Keratinocyte (primary cell): ENCODE results near the gene TSPAN11. TPM values are rescaled to one million over a fixed set of nuclear protein-coding genes. Genes with fewer than 3 reads are reported as not detected.

Experiments
- DNase-seq: peaks from one replicate; pipeline ENCODE4 v3.0.0-alpha.2; 2011; ENCODE audit warnings: low read depth, missing footprints, low spot score
- FAIRE-seq: peaks from 2 replicates; lab custom pipeline; 2011; peaks lifted over from hg19 to GRCh38; lab: Jason Lieb, UNC
- H2AFZ ChIP-seq: 2 replicates; pipeline ENCODE4 v1.6.0; 2012; ENCODE audit warnings: low read length, control low read depth, inconsistent platforms; ENCODE audit not compliant: control insufficient read depth
- H3K27ac ChIP-seq: 2 replicates; pipeline ENCODE4 v1.5.1; 2011; ENCODE audit warnings: low read length; ENCODE audit not compliant: control insufficient read depth, insufficient read depth
- H3K27me3 ChIP-seq: 3 replicates; pipeline ENCODE4 v1.6.0; 2011; ENCODE audit warnings: low read length; ENCODE audit not compliant: control insufficient read depth, insufficient read depth; ENCODE audit errors: extremely low read depth
- H3K36me3 ChIP-seq, 2 experiments: 2 replicates in 1 of 2; 3 replicates in 1 of 2; pipeline ENCODE4 v1.5.1; 2011; ENCODE audit warnings: low read length in 2 of 2, mild to moderate bottlenecking in 1 of 2; ENCODE audit not compliant: control insufficient read depth in 2 of 2, insufficient read depth in 2 of 2; ENCODE audit errors: extremely low read depth in 1 of 2
- H3K4me1 ChIP-seq: 3 replicates; pipeline ENCODE4 v1.5.1; 2011; ENCODE audit warnings: low read length; ENCODE audit not compliant: control insufficient read depth, insufficient read depth; ENCODE audit errors: extremely low read depth
- H3K4me2 ChIP-seq: 3 replicates; pipeline ENCODE4 v1.6.0; 2011; ENCODE audit warnings: low read depth, low read length; ENCODE audit not compliant: control insufficient read depth, insufficient read depth; ENCODE audit errors: extremely low read depth
- H3K4me3 ChIP-seq, 3 experiments: fragments of 200-600 bp in 1 of 3; sonication (generic) in 1 of 3; 2 replicates in 2 of 3; 3 replicates in 1 of 3; pipeline ENCODE4 v1.5.1; 2011 to 2016; ENCODE audit warnings: low read length in 3 of 3, mild to moderate bottlenecking in 3 of 3, control low read depth in 2 of 3, inconsistent platforms in 1 of 3, low read depth in 1 of 3, mixed read lengths in 1 of 3, mixed run types in 1 of 3, moderate library complexity in 1 of 3; ENCODE audit not compliant: control insufficient read depth in 2 of 3, insufficient read depth in 2 of 3; ENCODE audit errors: extremely low read depth in 1 of 3
- H3K79me2 ChIP-seq: 2 replicates; pipeline ENCODE4 v1.6.0; 2012; ENCODE audit warnings: low read length; ENCODE audit not compliant: control insufficient read depth, insufficient read depth
- H3K9ac ChIP-seq: 3 replicates; pipeline ENCODE4 v1.6.0; 2011; ENCODE audit warnings: low read length; ENCODE audit not compliant: control insufficient read depth, insufficient read depth; ENCODE audit errors: extremely low read depth
- H3K9me1 ChIP-seq: 3 replicates; pipeline ENCODE4 v1.6.0; 2011; ENCODE audit warnings: low read length; ENCODE audit not compliant: control insufficient read depth, insufficient read depth; ENCODE audit errors: extremely low read depth
- H3K9me3 ChIP-seq: 2 replicates; pipeline ENCODE4 v1.5.1; 2012; ENCODE audit warnings: low read depth, low read length; ENCODE audit not compliant: control insufficient read depth
- H4K20me1 ChIP-seq: 3 replicates; pipeline ENCODE4 v1.6.0; 2011; ENCODE audit warnings: low read length; ENCODE audit not compliant: control insufficient read depth, insufficient read depth; ENCODE audit errors: extremely low read depth
- CTCF ChIP-seq, 3 experiments: IDR thresholded peaks in 1 of 3; conservative IDR thresholded peaks in 1 of 3; optimal IDR thresholded peaks in 1 of 3; 2 replicates in 2 of 3; 3 replicates in 1 of 3; pipeline versions ENCODE3 to v1.5.1; 2011; ENCODE audit warnings: low read length in 3 of 3, mild to moderate bottlenecking in 3 of 3, moderate library complexity in 2 of 3, control low read depth in 1 of 3, inconsistent platforms in 1 of 3; ENCODE audit not compliant: insufficient read depth in 2 of 3; ENCODE audit errors: extremely low read depth in 1 of 3
- EZH2 ChIP-seq: IDR thresholded peaks from one replicate; pipeline ENCODE4 v1.6.1; 2012; ENCODE audit warnings: inconsistent platforms, mild to moderate bottlenecking, low read length, moderate library complexity
- dilution Hi-C: fragments of 300-500 bp; cut with MboI; formaldehyde crosslinking; loops from one replicate; pipeline ENCODE4 v1.7.0; 2020; ENCODE audit warnings: low sequenced_read_pairs; ENCODE audit not compliant: extremely low pct_ligation_motif_present
- polyA plus RNA-seq, 5 experiments: library from polyadenylated mRNA; depleted of rRNA in 3 of 5; stranded (reverse) in 3 of 5; stranded (forward) in 1 of 5; unstranded in 1 of 5; fragments of >200 nt; gene quantifications; 1 replicate in 1 of 5; 2 replicates in 3 of 5; 3 replicates in 1 of 5; pipeline versions ENCODE4 v1.2.1 to v1.2.3, GENCODE V29; 2011 to 2012; ENCODE audit warnings: missing spikeins in 2 of 5, low read depth in 1 of 5, low replicate concordance in 1 of 5

TSPAN11 gene
- polyA plus RNA-seq, 1 donor (not counting 4 experiments of a cell fraction or from before 2014, with no cell fraction given): not detected

DNA sequence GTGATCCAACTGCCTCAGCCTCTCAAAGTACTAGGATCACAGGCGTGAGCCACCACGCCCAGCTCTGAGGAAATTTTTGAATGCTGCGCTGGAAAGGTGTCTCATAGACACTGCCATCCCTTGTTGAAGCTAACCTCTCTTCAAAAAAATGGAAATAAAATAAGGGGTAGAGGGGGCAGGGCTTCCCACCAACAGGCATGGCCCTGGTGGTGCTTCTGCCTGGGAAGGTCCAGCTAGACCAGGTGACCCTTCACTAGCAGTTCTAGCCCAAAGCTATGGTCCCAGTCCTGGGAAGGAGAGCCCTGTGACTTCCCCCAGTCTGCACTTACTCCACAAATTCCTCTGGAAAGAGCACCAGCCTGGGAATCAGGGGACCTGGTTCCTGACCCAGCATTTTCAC lies 45.7 kb upstream of the TSPAN11 start:
- Histone ChIP-seq H3K4me2 (no peak overlapping the region), H2AFZ (no peak overlapping the region), H3K79me2 (no peaks in the 10 kb centered on the region), H3K36me3 (no peaks in the 10 kb centered on the region), H4K20me1 (no peaks in the 10 kb centered on the region), H3K9ac (no peak overlapping the region), H3K9me1 (no peaks in the 10 kb centered on the region), H3K27me3 (peaks cover 9% of the 10 kb centered on the region), H3K4me1 (no peaks in the 10 kb centered on the region), H3K4me3 (no peak overlapping the region), H3K9me3 (no peaks in the 10 kb centered on the region), H3K27ac (no peak overlapping the region)
- dilution Hi-C loops: no loop called here
- FAIRE-seq (no peak), DNase-seq (no peak)
- TF ChIP-seq EZH2: no peak
- TF ChIP-seq CTCF (optimal IDR thresholded peaks at IDR 0.05 in 1 of 3, IDR thresholded peaks at IDR 0.05 in 1 of 3, conservative IDR thresholded peaks at IDR 0.05 in 1 of 3; ENCODE audit: extremely low read depth in 1 of 3, insufficient read depth in 2 of 3, low read length in 3 of 3): no peak

GRCh38 chr12:30882706-30883105 lies 43.8 kb upstream of the TSPAN11 start:
- no peaks in the 10 kb centered on the region for H3K79me2 ChIP-seq
- H3K9me3 ChIP-seq: no peaks in the 10 kb centered on the region
- DNase-seq (no peak), FAIRE-seq (no peak)
- no peaks in the 10 kb centered on the region for H3K9me1 ChIP-seq
- H3K36me3 ChIP-seq: no peaks in the 10 kb centered on the region
- no peak overlapping the region for H2AFZ ChIP-seq
- H3K9ac ChIP-seq: no peak overlapping the region
- dilution Hi-C loops: no loop called here
- no peak overlapping the region for H3K4me2 ChIP-seq
- no peaks in the 10 kb centered on the region for H4K20me1 ChIP-seq
- no peaks in the 10 kb centered on the region for H3K4me1 ChIP-seq
- H3K4me3 ChIP-seq: no peak overlapping the region
- H3K27ac ChIP-seq: no peak overlapping the region
- TF ChIP-seq EZH2 (no peak), CTCF (optimal IDR thresholded peaks at IDR 0.05 in 1 of 3, IDR thresholded peaks at IDR 0.05 in 1 of 3, conservative IDR thresholded peaks at IDR 0.05 in 1 of 3; ENCODE audit: extremely low read depth in 1 of 3, insufficient read depth in 2 of 3, low read length in 3 of 3) (no peak)
- peaks cover 9% of the 10 kb centered on the region for H3K27me3 ChIP-seq
